Fibroblast of lung (primary cell): ENCODE data around the gene ADGRV1.

Source experiments
- EZH2 ChIP-seq: IDR thresholded peaks from 2 replicates; pipeline ENCODE4 v1.5.1; 2012; ENCODE audit warnings: low read length, control low read depth, mild to moderate bottlenecking; ENCODE audit errors: missing control alignments
- TF ChIP-seq, protein P1 (sequence below), 2 donors: IDR thresholded peaks in 1 of 2; conservative IDR thresholded peaks in 1 of 2; 1 replicate in 1 of 2; 2 replicates in 1 of 2; pipeline ENCODE4 v1.5.1; 2011 to 2012; ENCODE audit warnings: low read length in 2 of 2, control low read depth in 1 of 2, inconsistent platforms in 1 of 2, low read depth in 1 of 2, mild to moderate bottlenecking in 1 of 2

DNA sequence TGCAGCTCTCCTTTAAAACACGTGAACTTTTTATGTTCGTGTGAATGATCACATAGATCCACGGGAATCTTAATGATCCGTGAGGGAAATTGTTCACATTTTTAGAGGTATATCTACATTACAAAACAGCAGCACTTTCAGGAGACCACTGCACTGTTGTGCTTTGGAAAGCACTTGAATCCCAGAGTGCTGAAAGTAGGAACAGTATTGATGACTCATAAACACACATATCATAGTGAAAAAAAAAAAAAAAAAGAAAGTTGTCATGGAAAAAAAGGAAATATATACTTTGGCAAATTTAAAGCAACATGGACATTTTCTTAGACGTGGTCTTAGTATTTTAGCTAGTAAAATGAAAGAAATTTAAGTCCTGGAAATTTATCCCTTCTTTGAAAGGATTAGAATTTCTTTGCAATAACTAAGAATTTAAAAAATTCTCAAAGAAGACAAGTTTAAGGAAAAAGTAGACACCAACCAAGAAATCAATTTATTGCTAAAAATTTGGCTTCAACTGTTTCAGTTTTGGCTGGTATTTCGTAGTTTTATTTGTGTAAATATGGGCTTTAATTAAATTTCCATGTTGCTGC, 55.4 kb downstream of the ADGRV1 start:
- TF ChIP-seq EZH2, result no peak
- TF ChIP-seq, protein P1, sequence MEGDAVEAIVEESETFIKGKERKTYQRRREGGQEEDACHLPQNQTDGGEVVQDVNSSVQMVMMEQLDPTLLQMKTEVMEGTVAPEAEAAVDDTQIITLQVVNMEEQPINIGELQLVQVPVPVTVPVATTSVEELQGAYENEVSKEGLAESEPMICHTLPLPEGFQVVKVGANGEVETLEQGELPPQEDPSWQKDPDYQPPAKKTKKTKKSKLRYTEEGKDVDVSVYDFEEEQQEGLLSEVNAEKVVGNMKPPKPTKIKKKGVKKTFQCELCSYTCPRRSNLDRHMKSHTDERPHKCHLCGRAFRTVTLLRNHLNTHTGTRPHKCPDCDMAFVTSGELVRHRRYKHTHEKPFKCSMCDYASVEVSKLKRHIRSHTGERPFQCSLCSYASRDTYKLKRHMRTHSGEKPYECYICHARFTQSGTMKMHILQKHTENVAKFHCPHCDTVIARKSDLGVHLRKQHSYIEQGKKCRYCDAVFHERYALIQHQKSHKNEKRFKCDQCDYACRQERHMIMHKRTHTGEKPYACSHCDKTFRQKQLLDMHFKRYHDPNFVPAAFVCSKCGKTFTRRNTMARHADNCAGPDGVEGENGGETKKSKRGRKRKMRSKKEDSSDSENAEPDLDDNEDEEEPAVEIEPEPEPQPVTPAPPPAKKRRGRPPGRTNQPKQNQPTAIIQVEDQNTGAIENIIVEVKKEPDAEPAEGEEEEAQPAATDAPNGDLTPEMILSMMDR (conservative IDR thresholded peaks at IDR 0.05 in 1 of 2, IDR thresholded peaks at IDR 0.05 in 1 of 2; ENCODE audit: low read depth in 1 of 2, low read length in 2 of 2), result no peak
